D721Med (cell line): ENCODE data around the gene LGR4.

Source experiments
- DNase-seq: peaks from one replicate; pipeline ENCODE4 v3.0.0; 2011; ENCODE audit warnings: low spot score; ENCODE audit not compliant: insufficient read length
- FAIRE-seq: peaks from 2 replicates; lab custom pipeline; 2011; peaks lifted over from hg19 to GRCh38; lab: Jason Lieb, UNC
- TF ChIP-seq, protein P1 (sequence below): IDR thresholded peaks from 2 replicates; pipeline ENCODE4 v1.5.1; 2012; ENCODE audit warnings: mild to moderate bottlenecking, control low read depth; ENCODE audit not compliant: insufficient read depth; ENCODE audit errors: missing control alignments

The LGR4 gene

DNA sequence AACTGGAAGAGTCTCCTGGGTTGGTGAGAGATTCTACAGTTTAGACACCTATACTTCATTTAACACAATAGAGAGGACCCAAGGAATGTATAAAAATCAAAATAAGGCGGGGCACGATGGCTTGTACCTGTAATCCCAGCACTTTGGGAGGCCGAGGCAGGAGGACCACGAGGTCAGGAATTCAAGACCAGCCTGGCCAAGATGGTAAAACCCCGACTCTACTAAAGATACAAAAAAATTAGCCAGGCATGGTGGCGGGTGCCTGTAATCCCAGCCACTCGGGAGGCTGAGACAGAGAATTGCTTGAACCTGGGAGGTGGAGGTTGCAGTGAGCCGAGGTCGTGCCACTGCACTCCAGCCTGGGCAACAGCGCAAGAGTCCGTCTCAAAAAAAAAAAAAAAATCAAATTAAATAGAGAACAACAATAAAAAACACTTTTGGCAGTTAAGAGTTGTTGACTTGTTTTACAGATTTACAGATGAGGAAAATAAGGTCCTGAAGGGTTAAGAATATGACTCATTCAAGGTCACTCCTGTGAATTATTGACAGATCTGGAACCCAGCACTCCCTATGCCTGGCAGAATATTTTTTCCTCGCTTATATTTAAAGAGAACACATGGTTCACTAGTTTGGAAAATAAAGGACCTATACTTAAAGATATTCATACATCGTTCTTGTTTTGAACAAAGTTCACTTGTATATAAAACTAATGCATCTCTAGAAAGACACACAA, 5.2 kb downstream of the LGR4 start:
- FAIRE-seq (no peak), DNase-seq (no peak)
- TF ChIP-seq, protein P1, sequence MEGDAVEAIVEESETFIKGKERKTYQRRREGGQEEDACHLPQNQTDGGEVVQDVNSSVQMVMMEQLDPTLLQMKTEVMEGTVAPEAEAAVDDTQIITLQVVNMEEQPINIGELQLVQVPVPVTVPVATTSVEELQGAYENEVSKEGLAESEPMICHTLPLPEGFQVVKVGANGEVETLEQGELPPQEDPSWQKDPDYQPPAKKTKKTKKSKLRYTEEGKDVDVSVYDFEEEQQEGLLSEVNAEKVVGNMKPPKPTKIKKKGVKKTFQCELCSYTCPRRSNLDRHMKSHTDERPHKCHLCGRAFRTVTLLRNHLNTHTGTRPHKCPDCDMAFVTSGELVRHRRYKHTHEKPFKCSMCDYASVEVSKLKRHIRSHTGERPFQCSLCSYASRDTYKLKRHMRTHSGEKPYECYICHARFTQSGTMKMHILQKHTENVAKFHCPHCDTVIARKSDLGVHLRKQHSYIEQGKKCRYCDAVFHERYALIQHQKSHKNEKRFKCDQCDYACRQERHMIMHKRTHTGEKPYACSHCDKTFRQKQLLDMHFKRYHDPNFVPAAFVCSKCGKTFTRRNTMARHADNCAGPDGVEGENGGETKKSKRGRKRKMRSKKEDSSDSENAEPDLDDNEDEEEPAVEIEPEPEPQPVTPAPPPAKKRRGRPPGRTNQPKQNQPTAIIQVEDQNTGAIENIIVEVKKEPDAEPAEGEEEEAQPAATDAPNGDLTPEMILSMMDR, result no peak

DNA sequence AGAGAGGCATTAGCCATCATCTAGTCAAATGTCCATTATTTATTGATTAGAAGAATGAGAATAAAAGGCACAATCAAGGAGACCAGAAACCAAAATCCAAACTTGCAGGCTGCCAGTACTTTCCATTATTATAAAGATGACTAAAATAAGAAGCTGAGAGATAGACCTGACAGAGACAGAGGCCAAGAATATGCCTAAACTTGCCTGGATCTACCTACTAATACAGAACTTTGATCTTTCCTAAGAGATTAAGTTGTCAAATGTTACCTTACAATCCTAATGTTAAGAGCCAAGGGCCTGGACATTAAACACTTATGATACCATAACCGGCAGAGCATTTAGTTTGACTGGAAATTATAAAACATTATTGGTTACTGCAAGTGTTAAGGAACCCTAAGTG, 6.2 kb downstream of the LGR4 start:
- FAIRE-seq (no peak), DNase-seq (no peak)
- TF ChIP-seq, protein P1, result no peak

DNA sequence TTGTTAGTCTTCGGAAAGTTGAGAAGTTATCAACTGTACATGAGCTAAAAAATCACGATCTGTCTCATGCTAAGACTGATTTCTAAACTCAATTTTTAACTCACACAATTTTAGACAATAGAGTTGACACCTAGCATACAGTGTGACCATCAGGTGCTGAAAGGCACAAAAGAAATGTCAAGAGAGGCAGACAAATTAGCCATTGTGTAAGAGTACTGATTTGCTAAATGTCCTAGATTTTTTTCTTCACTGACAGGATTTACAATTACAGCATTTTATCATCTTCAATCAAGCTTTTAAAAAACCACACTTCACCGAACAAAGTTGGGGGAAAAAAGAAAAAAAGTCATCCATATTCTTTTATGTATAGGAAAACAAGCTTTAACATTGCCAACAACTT, 7.0 kb downstream of the LGR4 start:
- no peak for DNase-seq
- no peak for FAIRE-seq
- TF ChIP-seq, protein P1, result no peak

DNA sequence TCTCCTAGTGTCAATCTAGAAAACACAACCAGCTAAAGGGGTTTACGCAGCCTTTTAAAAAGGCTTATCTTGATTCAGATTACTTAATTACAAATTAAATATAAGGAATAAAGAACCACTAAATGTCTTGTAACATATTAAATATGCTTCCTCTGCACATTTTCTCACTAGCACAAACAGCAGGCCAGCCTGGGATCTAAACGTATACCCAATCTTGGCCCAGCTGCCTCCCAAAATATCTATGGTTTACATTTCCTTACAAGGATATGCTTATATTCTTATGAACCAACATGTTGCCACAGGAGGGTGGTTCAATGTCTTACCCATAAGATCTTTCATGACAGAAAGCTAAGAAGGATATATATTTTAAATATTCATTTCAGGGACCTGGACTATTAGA, 7.7 kb downstream of the LGR4 start:
- TF ChIP-seq, protein P1, result no peak
- FAIRE-seq, result no peak

DNA sequence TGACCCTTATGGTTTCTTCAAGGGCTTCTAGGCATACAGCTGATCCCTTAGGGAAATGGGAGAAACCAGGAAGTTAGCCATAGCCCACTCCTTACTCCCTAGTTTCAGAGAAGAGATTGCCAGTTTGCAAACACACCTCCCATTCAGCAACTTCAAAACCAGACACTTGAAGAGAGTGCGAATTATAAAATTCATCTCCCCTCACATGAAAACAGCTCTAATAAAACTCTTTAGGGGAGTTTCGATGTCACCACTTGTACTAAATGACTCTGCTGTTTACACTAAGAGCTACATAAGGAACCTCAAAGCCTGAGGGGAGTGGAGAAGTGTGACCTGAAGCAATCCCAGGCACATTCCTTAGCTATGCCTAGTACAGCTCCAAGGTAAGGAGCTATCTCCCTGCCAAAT, 8.3 kb downstream of the LGR4 start:
- DNase-seq (no peak), FAIRE-seq (no peak)
- TF ChIP-seq, protein P1, result no peak

More for the DNA sequence above, 7.7 kb downstream of the LGR4 start:
- DNase-seq, result no peak

DNA sequence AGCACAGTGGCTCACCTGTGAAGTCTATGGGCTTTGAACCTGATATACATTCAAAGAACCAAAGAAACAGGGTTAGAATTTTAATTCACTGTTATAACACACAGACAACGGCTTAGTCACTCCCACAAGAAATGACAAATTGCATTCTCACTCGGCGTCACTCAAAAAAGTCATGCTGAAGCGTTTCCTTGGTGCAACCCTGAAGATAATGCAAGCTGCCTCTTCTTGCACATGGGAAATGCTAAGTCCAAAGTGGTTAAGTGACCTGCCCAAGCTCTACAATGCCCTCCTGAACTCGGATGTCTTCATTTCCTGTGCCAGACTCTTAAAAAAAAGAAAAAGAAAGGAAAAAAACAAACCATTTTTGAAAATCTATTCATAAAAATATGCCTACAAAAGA, 10.0 kb downstream of the LGR4 start:
- no peak for DNase-seq
- FAIRE-seq, result no peak
- TF ChIP-seq, protein P1, result no peak
